HepG2 (cell line): ENCODE data around the gene ACAD11. TPM values are rescaled to one million over a fixed set of nuclear protein-coding genes. Genes with fewer than 3 reads are reported as not detected.

Experiments used
- CTCF ChIP-seq: sonication (generic); formaldehyde crosslinking; IDR thresholded peaks from 2 replicates; pipeline ENCODE4 v1.5.0; 2020; ENCODE audit warnings: mild to moderate bottlenecking, missing genetic modification reagents, moderate library complexity
- FOXJ3 ChIP-seq: sonication (generic); formaldehyde crosslinking; IDR thresholded peaks from 2 replicates; pipeline ENCODE4 v1.4.0; 2020; ENCODE audit warnings: missing genetic modification reagents, mild to moderate bottlenecking, borderline replicate concordance
- HNF4A ChIP-seq: sonication (generic); formaldehyde crosslinking; IDR thresholded peaks from 2 replicates; pipeline ENCODE4 v1.4.0; 2020; ENCODE audit warnings: missing genetic modification reagents
- KDM1A ChIP-seq: IDR thresholded peaks from 2 replicates; pipeline ENCODE4 v1.6.1; 2016; ENCODE audit warnings: missing compliant biosample characterization
- NCOA2 ChIP-seq: sonication (generic); formaldehyde crosslinking; IDR thresholded peaks from 2 replicates; pipeline ENCODE4 v1.8.0; 2022; ENCODE audit warnings: inconsistent platforms
- PAX8 ChIP-seq: sonication (generic); formaldehyde crosslinking; IDR thresholded peaks from 2 replicates; pipeline ENCODE4 v1.8.0; 2022; ENCODE audit warnings: mild to moderate bottlenecking, missing genetic modification reagents, borderline replicate concordance
- RAD21 ChIP-seq: fragments of 450-650 bp; formaldehyde crosslinking; IDR thresholded peaks from 2 replicates; pipeline ENCODE4 v1.5.0; 2020; ENCODE audit warnings: mild to moderate bottlenecking
- REL ChIP-seq: sonication (generic); formaldehyde crosslinking; conservative IDR thresholded peaks from 2 replicates; pipeline ENCODE4 v1.8.0; 2022; ENCODE audit warnings: mild to moderate bottlenecking, missing genetic modification reagents, moderate library complexity
- RFX3 ChIP-seq: IDR thresholded peaks from 2 replicates; pipeline ENCODE4 v1.6.1; 2016; ENCODE audit warnings: missing biosample characterization, missing genetic modification reagents
- RXRB ChIP-seq: IDR thresholded peaks from 2 replicates; pipeline ENCODE4 v1.6.1; 2016; ENCODE audit warnings: borderline replicate concordance, missing genetic modification reagents, missing compliant biosample characterization
- SALL1 ChIP-seq: sonication (generic); formaldehyde crosslinking; IDR thresholded peaks from 2 replicates; pipeline ENCODE4 v1.8.0; 2022; ENCODE audit warnings: mild to moderate bottlenecking, missing genetic modification reagents
- SOX6 ChIP-seq, 2 experiments: fragments of 450-650 bp in 1 of 2; sonication (generic) in 1 of 2; formaldehyde crosslinking in 1 of 2; IDR thresholded peaks; 2 replicates each; pipeline versions ENCODE4 v1.4.0 to v1.6.1; 2017 to 2020; ENCODE audit warnings: antibody characterized with exemption in 1 of 2, mild to moderate bottlenecking in 1 of 2, missing genetic modification reagents in 1 of 2
- ZEB1 ChIP-seq: IDR thresholded peaks from 2 replicates; pipeline ENCODE4 v1.6.1; 2012; ENCODE audit warnings: mild to moderate bottlenecking, low read depth, inconsistent platforms; ENCODE audit not compliant: insufficient replicate concordance
- ZNF160 ChIP-seq: sonication (generic); formaldehyde crosslinking; IDR thresholded peaks from 2 replicates; pipeline ENCODE4 v1.8.0; 2022; ENCODE audit warnings: mild to moderate bottlenecking, inconsistent platforms, missing genetic modification reagents
- ZNF264 ChIP-seq: sonication (generic); formaldehyde crosslinking; IDR thresholded peaks from 2 replicates; pipeline ENCODE4 v1.4.0; 2020; ENCODE audit warnings: missing genetic modification reagents
- ZNF317 ChIP-seq: sonication (generic); formaldehyde crosslinking; IDR thresholded peaks from 2 replicates; pipeline ENCODE4 v1.5.0; 2020; ENCODE audit warnings: mild to moderate bottlenecking, missing genetic modification reagents
- ZNF460 ChIP-seq: sonication (generic); formaldehyde crosslinking; IDR thresholded peaks from 2 replicates; pipeline ENCODE4 v1.5.1; 2020; ENCODE audit warnings: missing genetic modification reagents, mild to moderate bottlenecking, borderline replicate concordance
- ZNF569 ChIP-seq: sonication (generic); formaldehyde crosslinking; IDR thresholded peaks from 2 replicates; pipeline ENCODE4 v1.5.0; 2020; ENCODE audit warnings: mild to moderate bottlenecking, missing genetic modification reagents, moderate library complexity, borderline replicate concordance
- polyA plus RNA-seq, 8 experiments: library from polyadenylated mRNA; depleted of rRNA in 3 of 8; stranded (reverse) in 7 of 8; unstranded in 1 of 8; fragments of >200 nt; fragmentation: Illumina TruSeq in 4 of 8; extraction: Trizol in 4 of 8; gene quantifications; 2 replicates each; pipeline versions ENCODE4 v1.2.1 to v1.2.3, GENCODE V29; 2011 to 2016; ENCODE audit warnings: low read depth in 4 of 8, missing spikeins in 1 of 8, mixed read lengths in 1 of 8; ENCODE audit not compliant: insufficient read depth in 1 of 8
- total RNA-seq, 5 experiments: library from RNA; depleted of rRNA; stranded (reverse); fragments of >200 nt; fragmentation: Illumina TruSeq; extraction: Trizol; gene quantifications; 2 replicates each; pipeline ENCODE4 v1.2.3, GENCODE V29; 2016; ENCODE audit warnings: low read depth in 1 of 5
- TF ChIP-seq, protein P1 (sequence below): sonication (generic); formaldehyde crosslinking; IDR thresholded peaks from 2 replicates; pipeline ENCODE4 v1.5.1; 2020; ENCODE audit warnings: missing genetic modification reagents, mild to moderate bottlenecking, borderline replicate concordance
- TF ChIP-seq, protein P2 (sequence below): sonication (generic); formaldehyde crosslinking; IDR thresholded peaks from 2 replicates; pipeline ENCODE4; 2020; ENCODE audit warnings: missing genetic modification reagents, mild to moderate bottlenecking, borderline replicate concordance
- TF ChIP-seq, protein P3 (sequence below): sonication (generic); formaldehyde crosslinking; IDR thresholded peaks from 2 replicates; pipeline ENCODE4 v1.4.0; 2020; ENCODE audit warnings: mild to moderate bottlenecking, missing genetic modification reagents

Gene ACAD11
- total and polyA plus RNA-seq, 2 of the 13 experiments (the other 11 are each of a cell fraction or from before 2014, with no cell fraction given) = 30.6 to 56.9 TPM

- TF ChIP-seq RAD21 (CRISPR knock-in tag) (no peak), SALL1 (0 out of 2 replicates have a peak, but pooled peaks have one; percentile 19), ZNF264 (no peak), REL (CRISPR knock-in tag) (no peak), NCOA2 (CRISPR knock-in tag) (no peak), RFX3 (CRISPR knock-in tag) (no peak), ZNF160 (no peak), HNF4A (CRISPR knock-in tag) (peak; percentile 39; the same call in 1 of the 2 replicates), ZNF569 (CRISPR knock-in tag) (no peak), ZEB1 (peak; percentile 83), CTCF (no peak), ZNF317 (CRISPR knock-in tag) (no peak), ZNF460 (CRISPR knock-in tag) (no peak), FOXJ3 (no peak), KDM1A (CRISPR knock-in tag) (no peak), SOX6 (IDR thresholded peaks at IDR 0.05) (no peak), SOX6 (CRISPR knock-in tag; IDR thresholded peaks at IDR 0.05) (peak; percentile 34; the same call in 1 of the 2 replicates), PAX8 (CRISPR knock-in tag) (no peak), RXRB (no peak)
- TF ChIP-seq, protein P1, sequence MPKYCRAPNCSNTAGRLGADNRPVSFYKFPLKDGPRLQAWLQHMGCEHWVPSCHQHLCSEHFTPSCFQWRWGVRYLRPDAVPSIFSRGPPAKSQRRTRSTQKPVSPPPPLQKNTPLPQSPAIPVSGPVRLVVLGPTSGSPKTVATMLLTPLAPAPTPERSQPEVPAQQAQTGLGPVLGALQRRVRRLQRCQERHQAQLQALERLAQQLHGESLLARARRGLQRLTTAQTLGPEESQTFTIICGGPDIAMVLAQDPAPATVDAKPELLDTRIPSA (CRISPR knock-in tag) = no peak
- TF ChIP-seq, protein P2, sequence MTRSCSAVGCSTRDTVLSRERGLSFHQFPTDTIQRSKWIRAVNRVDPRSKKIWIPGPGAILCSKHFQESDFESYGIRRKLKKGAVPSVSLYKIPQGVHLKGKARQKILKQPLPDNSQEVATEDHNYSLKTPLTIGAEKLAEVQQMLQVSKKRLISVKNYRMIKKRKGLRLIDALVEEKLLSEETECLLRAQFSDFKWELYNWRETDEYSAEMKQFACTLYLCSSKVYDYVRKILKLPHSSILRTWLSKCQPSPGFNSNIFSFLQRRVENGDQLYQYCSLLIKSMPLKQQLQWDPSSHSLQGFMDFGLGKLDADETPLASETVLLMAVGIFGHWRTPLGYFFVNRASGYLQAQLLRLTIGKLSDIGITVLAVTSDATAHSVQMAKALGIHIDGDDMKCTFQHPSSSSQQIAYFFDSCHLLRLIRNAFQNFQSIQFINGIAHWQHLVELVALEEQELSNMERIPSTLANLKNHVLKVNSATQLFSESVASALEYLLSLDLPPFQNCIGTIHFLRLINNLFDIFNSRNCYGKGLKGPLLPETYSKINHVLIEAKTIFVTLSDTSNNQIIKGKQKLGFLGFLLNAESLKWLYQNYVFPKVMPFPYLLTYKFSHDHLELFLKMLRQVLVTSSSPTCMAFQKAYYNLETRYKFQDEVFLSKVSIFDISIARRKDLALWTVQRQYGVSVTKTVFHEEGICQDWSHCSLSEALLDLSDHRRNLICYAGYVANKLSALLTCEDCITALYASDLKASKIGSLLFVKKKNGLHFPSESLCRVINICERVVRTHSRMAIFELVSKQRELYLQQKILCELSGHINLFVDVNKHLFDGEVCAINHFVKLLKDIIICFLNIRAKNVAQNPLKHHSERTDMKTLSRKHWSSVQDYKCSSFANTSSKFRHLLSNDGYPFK (CRISPR knock-in tag) = no peak
- TF ChIP-seq, protein P3, sequence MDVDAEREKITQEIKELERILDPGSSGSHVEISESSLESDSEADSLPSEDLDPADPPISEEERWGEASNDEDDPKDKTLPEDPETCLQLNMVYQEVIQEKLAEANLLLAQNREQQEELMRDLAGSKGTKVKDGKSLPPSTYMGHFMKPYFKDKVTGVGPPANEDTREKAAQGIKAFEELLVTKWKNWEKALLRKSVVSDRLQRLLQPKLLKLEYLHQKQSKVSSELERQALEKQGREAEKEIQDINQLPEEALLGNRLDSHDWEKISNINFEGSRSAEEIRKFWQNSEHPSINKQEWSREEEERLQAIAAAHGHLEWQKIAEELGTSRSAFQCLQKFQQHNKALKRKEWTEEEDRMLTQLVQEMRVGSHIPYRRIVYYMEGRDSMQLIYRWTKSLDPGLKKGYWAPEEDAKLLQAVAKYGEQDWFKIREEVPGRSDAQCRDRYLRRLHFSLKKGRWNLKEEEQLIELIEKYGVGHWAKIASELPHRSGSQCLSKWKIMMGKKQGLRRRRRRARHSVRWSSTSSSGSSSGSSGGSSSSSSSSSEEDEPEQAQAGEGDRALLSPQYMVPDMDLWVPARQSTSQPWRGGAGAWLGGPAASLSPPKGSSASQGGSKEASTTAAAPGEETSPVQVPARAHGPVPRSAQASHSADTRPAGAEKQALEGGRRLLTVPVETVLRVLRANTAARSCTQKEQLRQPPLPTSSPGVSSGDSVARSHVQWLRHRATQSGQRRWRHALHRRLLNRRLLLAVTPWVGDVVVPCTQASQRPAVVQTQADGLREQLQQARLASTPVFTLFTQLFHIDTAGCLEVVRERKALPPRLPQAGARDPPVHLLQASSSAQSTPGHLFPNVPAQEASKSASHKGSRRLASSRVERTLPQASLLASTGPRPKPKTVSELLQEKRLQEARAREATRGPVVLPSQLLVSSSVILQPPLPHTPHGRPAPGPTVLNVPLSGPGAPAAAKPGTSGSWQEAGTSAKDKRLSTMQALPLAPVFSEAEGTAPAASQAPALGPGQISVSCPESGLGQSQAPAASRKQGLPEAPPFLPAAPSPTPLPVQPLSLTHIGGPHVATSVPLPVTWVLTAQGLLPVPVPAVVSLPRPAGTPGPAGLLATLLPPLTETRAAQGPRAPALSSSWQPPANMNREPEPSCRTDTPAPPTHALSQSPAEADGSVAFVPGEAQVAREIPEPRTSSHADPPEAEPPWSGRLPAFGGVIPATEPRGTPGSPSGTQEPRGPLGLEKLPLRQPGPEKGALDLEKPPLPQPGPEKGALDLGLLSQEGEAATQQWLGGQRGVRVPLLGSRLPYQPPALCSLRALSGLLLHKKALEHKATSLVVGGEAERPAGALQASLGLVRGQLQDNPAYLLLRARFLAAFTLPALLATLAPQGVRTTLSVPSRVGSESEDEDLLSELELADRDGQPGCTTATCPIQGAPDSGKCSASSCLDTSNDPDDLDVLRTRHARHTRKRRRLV (CRISPR knock-in tag) = no peak
These were observed 121.5 kb downstream of the ACAD11 start (continued) for GRCh38 chr3:132538072-132538471.
